ENCODE measurements around the gene DHRS7C.
"Not testable (repeated sequence)": the region's sequence is repeated elsewhere in the genome, so short reads cannot be mapped to it uniquely, and the experiment has no call there.

The DHRS7C gene

GRCh38 chr17:9810100-9810949 is 18.9 kb upstream of the DHRS7C start:
- DNase-seq = no peak

- DNase-seq = no peak
Observed at GRCh38 chr17:9809409-9809808, 18.0 kb upstream of the DHRS7C start.

GRCh38 chr17:9806699-9807098 is 15.3 kb upstream of the DHRS7C start:
- no peak for DNase-seq

- no peak for DNase-seq
Observed at GRCh38 chr17:9805769-9806168, 14.4 kb upstream of the DHRS7C start.

- no peak for DNase-seq
Observed at GRCh38 chr17:9802697-9803096, 11.3 kb upstream of the DHRS7C start.

GRCh38 chr17:9802294-9802693 is 10.9 kb upstream of the DHRS7C start:
- no peak for DNase-seq

- no peak for DNase-seq
Observed at GRCh38 chr17:9801505-9801904, 10.1 kb upstream of the DHRS7C start.

GRCh38 chr17:9798724-9799123 is 7.3 kb upstream of the DHRS7C start:
- no peak for DNase-seq

- no peak for DNase-seq
Observed at GRCh38 chr17:9798008-9798407, 6.6 kb upstream of the DHRS7C start.

- DNase-seq = no peak
Observed at GRCh38 chr17:9792181-9792840, 919 bp upstream of the DHRS7C start.

- no peak for DNase-seq
Observed at GRCh38 chr17:9790316-9790715, 1.1 kb downstream of the DHRS7C start.

- peak; percentile 63 for DNase-seq
Observed at GRCh38 chr17:9788601-9789000, 2.8 kb downstream of the DHRS7C start.

- DNase-seq = no peak
Observed at GRCh38 chr17:9784544-9784943, 6.8 kb downstream of the DHRS7C start.

- not testable (repeated sequence) for DNase-seq
Observed at GRCh38 chr17:9783465-9783864, 7.9 kb downstream of the DHRS7C start.

GRCh38 chr17:9783050-9783449 is 8.3 kb downstream of the DHRS7C start:
- DNase-seq = no peak

GRCh38 chr17:9780552-9780951 is 10.8 kb downstream of the DHRS7C start:
- no peak for DNase-seq

GRCh38 chr17:9776911-9777310 is 14.5 kb downstream of the DHRS7C start:
- peak; percentile 24 for DNase-seq

- DNase-seq = no peak
Observed at GRCh38 chr17:9772658-9773057, 18.7 kb downstream of the DHRS7C start.

GRCh38 chr17:9771465-9771864 is 19.9 kb downstream of the DHRS7C start:
- no peak for DNase-seq

GRCh38 chr17:9769036-9769695 is 22.2 kb downstream of the DHRS7C start:
- no peak for DNase-seq

GRCh38 chr17:9768381-9768934 is 22.9 kb downstream of the DHRS7C start:
- peak; percentile 17 for DNase-seq

- DNase-seq = peak; percentile 74
Observed at GRCh38 chr17:9767432-9767991, 23.9 kb downstream of the DHRS7C start.

- no peak for DNase-seq
Observed at GRCh38 chr17:9766970-9767369, 24.4 kb downstream of the DHRS7C start.
